GM12892 (cell line): ENCODE data around the gene KRTAP5-5.
"Not testable (repeated sequence)": the region's sequence is repeated elsewhere in the genome, so short reads cannot be mapped to it uniquely, and the experiment has no call there.

Experiments used
- DNase-seq: peaks from one replicate; pipeline ENCODE4 v3.0.0; 2011; ENCODE audit not compliant: insufficient read length
- FAIRE-seq: peaks from 2 replicates; lab custom pipeline; 2011; peaks lifted over from hg19 to GRCh38; lab: Jason Lieb, UNC
- POLR2A ChIP-seq: IDR thresholded peaks from 2 replicates; pipeline ENCODE4 v1.6.1; 2011; ENCODE audit warnings: low read depth, low read length, control low read depth
- POLR2AphosphoS5 ChIP-seq: IDR thresholded peaks from 2 replicates; pipeline ENCODE4 v1.6.1; 2011; ENCODE audit warnings: low read depth, low read length, control low read depth
- TAF1 ChIP-seq: IDR thresholded peaks from 2 replicates; pipeline ENCODE4 v1.6.1; 2011; ENCODE audit warnings: low read depth, mild to moderate bottlenecking, control low read depth, low read length, borderline replicate concordance

The KRTAP5-5 gene

DNA sequence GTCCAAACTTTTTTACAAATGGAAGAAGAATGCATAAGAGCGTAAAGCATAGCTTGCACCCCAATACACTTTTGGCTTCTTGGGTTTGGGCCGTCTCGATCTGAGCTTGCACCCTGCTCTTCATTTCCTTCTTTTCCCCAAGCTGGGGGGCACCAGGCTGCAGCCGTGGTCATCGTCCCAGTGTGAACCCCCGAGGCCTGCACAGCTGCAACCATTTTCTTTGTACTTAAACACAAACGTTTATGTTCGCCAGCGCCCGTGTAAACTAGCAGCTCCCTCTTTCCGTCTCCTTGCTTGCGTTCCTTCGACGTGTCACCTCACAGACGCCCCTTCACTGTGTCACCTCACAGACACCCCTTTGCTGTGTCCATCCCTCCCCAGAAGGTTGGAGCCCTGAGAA, 10.1 kb downstream of the KRTAP5-5 start:
- DNase-seq (no peak), FAIRE-seq (no peak)
- TF ChIP-seq POLR2A: no peak
- TF ChIP-seq TAF1: no peak
- TF ChIP-seq POLR2AphosphoS5: no peak

DNA sequence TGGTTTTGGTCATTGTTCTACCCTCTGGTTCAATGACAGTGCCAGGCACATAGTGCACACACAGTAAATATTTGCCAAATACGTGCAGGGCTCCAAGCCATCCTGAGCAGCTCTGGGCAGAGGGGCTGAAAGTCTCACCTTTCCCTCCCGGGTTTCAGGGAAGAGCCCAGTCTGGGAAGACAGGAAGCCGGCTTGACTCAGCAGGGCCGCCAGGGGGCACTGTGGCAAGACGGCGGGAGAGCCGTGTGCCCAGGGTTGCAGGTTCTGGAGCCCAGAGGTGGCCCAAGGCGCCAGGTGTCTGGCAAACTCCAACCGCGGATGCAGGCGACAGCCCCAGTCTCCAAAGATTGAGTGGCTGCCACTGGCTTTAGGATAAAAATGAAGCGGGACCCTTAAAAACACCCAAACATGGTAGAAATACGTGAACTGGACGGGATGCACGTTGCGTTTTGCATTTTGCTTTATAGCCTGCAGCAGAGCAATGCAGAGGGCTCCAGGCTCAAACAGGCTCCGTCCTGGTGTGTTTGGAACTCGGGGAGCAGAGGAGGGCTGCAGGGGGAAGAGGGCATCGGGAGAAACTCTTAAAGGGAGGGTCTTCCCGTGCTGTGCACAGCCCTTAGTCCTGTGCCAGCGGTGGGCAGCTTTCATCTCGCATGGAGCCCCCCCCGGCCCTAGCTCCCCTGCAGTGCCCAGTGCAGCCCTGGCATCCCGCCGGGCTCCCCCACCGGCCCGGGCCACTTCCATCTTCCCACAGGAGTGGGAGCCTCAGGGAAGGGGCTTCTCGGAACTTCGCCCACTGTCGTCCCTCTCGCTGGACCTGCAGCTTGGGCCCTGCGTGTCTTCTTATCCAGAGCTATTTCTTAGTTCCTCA, 10.7 kb downstream of the KRTAP5-5 start:
- DNase-seq (peak; percentile 60), FAIRE-seq (peak; percentile 40)

DNA sequence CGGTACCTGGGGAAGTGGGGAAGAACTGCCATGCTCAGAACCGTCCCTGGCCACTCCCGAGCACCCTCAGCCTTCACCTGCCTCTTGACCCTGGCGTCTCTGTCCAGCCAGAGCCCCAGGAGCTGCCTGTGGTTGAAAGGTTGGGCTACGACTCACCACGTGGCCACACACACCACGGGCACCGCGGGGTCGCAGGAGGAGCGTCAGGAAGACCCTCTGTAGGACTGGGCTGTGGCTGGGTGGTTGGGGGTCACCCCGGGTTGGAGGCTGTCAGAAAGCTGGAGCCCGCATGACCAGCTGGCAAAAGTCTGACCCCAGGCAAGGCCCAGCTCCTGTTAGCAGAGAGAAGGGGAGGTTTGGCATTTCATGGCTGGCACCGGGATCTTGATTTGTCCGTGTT, 11.5 kb downstream of the KRTAP5-5 start:
- DNase-seq (no peak), FAIRE-seq (no peak)
- no peak for TF ChIP-seq POLR2A
- TF ChIP-seq TAF1: no peak
- no peak for TF ChIP-seq POLR2AphosphoS5

More for the DNA sequence above, 10.7 kb downstream of the KRTAP5-5 start:
- TF ChIP-seq POLR2A (no peak), TAF1 (no peak)

DNA sequence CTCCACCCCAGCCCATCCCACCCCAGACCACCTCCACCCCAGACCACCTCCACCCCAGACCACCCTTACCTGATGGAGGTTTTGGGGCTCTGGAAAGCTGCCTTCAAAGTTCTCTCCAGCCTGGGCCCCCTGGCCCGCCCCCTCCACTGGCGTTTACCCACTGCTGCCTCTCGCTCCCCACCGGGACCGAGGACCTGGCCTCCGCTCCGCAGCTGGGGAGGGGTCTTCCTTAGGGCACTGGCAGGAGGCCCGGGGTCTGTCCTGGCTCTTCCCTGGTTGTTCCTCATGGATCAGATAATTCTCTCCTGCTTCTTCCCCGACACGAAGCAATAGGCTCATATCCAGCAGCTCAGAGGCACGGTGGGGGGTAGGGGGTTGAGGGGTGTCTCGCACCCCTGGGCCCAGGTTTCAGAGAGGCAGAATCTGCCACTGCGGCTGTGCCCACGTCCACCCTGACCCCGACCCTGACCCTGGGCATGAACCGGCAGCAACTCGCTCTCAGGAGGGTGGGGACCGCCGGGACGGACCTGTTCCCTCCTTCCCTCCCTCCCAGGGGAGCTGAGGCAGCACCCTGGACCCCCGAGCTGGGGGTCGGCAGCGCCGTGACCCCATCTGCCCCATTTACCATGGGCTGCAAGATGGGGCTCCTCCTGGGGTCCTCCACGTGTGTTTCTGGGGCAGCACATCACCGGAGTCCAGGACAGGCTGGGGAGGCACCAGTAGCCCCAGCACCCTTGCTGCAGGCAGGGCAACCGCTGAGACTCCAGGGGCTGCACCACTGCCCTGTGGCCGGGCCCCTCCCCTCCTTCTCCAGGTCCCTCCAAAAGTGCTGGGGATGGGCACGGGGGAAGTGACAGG, 12.9 kb downstream of the KRTAP5-5 start:
- FAIRE-seq: no peak
- no peak for DNase-seq
- TF ChIP-seq TAF1: no peak
- no peak for TF ChIP-seq POLR2AphosphoS5
- TF ChIP-seq POLR2A: no peak

DNA sequence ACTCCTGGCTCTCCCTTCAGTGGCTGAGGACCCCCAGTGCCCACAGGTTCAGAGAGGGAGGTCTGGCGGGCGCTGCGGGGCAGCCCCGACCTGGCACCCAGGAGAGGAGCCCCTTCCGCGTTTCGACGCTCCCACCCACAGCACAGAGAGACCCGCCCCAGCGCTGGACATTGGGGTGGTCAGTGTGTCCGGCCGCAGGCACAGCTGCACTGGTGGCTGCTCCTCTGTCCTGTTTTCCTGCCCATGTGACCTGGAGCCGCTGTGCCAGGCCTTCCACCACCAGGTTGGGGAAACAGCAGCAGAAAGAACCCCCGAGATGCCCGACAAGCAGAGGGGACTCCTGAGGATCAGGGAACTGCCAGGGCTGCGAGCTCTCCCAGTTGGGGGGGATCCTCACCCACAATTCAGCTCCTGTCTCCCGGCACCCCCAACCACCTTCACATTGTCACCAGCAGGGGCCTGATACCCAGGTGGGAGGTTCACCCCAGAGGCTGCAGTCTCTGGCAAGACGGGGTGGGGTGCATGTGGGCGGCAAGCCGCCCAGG, 13.6 kb downstream of the KRTAP5-5 start:
- DNase-seq (no peak), FAIRE-seq (no peak)
- TF ChIP-seq TAF1 (no peak), POLR2AphosphoS5 (no peak), POLR2A (no peak)

DNA sequence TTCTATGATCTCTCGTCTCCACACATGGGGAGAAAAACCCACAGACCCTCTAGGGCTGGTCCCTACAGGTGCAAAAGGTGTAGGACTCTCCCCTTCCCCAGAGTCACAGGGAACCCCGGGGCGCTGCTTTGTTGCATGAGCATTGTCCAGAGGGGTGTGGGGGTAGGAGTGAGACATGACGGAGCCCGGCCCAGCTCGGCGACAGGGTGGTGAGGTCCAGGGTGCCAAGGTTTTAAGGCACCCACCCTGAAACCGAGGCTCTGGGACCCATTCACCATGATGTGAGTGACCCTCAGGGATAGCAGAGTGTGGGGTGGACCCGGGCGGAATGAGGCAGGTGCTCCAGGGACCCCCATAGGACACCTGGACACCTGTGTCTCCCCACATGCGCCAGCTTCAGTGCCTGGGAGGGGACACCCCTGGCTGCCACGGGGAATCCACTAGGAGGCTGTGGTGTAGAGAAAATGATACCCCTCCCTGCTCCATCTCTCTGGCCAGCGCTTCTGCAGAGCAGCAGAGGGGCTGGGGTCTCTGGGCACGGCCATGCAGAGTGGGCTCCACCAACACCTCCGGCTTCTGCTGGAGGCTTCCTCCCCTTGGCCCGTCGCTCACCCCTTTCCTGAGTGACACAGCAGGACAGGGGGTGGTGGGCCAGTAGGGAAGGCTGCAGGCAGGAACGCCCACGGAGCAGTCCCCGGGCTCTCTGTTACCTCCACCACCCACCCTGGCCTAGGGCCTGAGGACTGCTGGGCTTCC, 15.2 kb downstream of the KRTAP5-5 start:
- no peak for DNase-seq
- TF ChIP-seq POLR2AphosphoS5: no peak
- no peak for TF ChIP-seq POLR2A
- no peak for FAIRE-seq

DNA sequence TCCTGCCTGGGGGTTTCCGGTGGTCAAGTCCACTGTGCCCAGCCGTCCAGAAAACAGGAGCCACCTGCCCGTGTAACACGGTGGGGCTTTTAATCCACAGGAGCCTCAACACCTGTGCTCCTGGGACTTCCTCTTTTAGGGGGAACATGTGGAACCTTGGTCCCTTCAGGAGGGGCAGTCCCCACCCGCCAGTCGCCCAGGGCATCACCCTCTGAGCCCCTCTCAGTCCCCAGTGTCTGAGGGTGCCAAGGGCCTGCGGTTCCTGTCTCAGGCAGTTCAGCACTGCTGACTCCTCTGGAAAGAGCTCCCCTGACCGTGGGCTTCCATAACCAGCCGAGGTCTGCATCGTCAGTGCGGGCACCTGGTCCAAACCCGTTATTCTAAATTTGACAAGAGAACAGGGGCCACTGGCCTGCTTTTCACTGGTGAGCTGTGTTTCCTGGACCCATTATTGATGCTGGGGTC, 15.8 kb downstream of the KRTAP5-5 start:
- DNase-seq (no peak), FAIRE-seq (no peak)
- TF ChIP-seq POLR2AphosphoS5: no peak
- no peak for TF ChIP-seq POLR2A
- no peak for TF ChIP-seq TAF1

DNA sequence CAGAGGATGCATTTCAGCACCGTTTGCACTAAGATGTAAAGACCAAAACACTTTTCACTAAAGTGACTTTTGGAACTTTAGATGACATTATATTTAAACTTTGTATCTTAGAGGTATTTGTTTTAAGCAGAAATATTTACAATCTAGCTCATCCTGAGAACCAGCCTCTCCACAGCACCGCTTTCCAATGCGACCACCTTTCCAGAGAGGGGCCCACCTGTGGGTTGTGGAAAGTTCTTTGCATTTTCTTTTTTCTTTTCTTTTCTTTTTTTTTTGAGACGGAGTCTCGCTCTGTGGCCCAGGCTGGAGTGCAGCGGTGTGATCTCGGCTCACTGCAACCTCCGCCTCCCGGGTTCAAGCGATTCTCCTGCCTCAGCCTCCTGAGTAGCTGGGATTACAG, 17.0 kb downstream of the KRTAP5-5 start:
- FAIRE-seq, DNase-seq: not testable (repeated sequence)

DNA sequence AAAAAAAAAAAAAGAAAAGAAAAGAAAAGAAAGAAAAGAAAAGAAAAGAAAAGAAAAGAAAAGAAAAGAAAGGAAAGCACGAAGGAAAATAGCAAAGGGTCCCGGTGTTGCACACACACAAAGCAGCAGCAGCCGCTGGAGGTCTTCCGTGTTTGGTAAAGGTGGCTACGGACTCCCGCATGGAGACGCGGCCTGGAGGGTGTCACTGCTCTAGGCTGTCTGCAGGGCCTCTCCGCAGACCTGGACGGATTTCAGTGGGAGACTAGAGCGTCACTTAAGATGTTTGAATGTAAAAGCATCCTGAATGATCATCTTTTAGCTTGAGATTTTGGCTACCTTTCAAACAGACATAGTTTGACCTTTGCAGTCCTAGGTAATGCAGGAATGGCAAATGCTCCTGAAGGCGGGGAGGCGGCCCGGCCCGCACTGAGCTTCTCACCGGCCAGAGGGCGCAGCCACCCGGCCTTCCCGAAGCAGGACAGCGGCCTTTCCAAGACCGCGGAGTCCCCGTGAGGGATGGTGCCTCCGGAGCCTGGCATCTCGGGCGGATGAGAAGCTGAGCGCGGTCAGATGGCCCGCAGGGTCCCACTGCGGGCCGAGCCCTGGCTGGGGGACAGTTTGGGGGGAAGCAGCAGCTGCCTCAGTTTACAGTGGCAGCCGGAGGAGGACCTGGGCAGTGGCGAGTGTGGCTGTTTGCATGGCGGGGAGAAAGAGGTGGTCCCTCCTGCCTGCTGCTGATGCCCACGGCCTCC, 18.5 kb downstream of the KRTAP5-5 start:
- no peak for TF ChIP-seq POLR2AphosphoS5
- no peak for TF ChIP-seq POLR2A
- TF ChIP-seq TAF1: no peak
- FAIRE-seq: no peak

DNA sequence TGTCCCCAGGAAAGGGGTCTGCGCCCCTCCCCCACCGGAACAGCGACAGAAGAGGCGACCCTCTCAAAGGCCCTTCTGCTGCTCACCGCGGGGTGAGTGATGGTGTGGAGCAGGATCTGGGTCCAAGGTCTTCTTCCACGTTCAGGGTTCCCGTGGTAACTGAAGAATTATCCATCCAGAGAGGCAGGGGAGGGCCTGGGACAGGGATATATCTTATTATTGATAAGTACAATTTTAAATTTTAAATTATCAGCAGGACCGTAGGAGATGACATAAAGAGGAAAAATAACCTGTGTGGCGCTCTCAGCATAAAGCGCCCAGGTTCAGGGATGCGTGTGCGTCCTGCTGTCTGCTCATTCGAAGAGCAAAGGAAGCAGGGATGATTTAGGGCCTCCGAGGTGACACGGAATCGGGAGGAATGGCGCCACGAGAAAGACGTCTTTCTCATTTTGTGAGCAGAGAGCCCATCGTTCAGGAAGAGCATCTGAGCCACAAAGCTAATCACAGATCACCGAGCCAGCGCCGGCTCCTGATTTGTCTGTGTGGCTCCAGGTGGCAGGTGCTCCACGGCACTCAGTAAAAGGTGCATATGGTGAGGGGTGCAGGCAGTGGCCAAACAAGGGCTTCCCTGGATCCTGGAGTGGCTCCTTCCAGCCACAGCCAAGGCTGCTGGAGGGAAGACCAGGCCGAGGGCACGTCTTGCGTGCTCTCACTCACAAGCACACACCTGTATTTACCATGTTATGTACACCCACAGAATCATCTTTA, 19.3 kb downstream of the KRTAP5-5 start:
- no peak for TF ChIP-seq POLR2AphosphoS5
- no peak for TF ChIP-seq POLR2A
- TF ChIP-seq TAF1: no peak
- DNase-seq (no peak), FAIRE-seq (no peak)

More for the DNA sequence above, 18.5 kb downstream of the KRTAP5-5 start:
- DNase-seq: no peak
